Measurements from ENCODE around the gene MSI1. TPM values are rescaled to one million over a fixed set of nuclear protein-coding genes. Genes with fewer than 3 reads are reported as not detected.

MSI1 gene
- total RNA-seq, 1 donor from 2014 or later = 1.3 TPM

DNA sequence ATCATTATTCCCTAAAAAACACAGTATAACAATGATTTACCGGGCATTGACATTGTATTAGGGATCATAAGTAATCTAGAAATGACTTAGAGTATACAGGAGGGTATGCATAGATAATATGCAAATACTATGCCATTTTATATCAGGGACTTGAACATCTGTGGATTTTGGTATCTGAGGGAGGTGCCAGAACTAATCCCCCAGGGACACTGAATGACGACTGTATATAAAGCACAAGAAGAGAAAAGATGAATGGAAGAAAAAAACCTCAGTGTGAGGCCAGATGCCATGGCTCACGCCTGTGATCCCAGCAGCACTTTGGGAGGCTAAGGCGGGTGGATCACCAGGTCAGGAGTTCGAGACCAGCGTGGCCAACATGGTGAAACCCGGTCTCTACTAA lies 43.5 kb upstream of the MSI1 start:
- Mint-ChIP-seq H3K4me1 (ENCODE audit: unreplicated experiment) (no peaks in the 10 kb centered on the region), H3K9me3 (ENCODE audit: unreplicated experiment) (no peaks in the 10 kb centered on the region), H3K4me3 (ENCODE audit: unreplicated experiment) (no peak overlapping the region), H3K27me3 (ENCODE audit: unreplicated experiment) (no peaks in the 10 kb centered on the region), H3K36me3 (ENCODE audit: unreplicated experiment) (no peaks in the 10 kb centered on the region), H3K27ac (ENCODE audit: unreplicated experiment) (no peak overlapping the region)
- DNase-seq (ENCODE audit: extremely low spot score, unreplicated experiment) = no peak
- TF ChIP-seq, protein P1, sequence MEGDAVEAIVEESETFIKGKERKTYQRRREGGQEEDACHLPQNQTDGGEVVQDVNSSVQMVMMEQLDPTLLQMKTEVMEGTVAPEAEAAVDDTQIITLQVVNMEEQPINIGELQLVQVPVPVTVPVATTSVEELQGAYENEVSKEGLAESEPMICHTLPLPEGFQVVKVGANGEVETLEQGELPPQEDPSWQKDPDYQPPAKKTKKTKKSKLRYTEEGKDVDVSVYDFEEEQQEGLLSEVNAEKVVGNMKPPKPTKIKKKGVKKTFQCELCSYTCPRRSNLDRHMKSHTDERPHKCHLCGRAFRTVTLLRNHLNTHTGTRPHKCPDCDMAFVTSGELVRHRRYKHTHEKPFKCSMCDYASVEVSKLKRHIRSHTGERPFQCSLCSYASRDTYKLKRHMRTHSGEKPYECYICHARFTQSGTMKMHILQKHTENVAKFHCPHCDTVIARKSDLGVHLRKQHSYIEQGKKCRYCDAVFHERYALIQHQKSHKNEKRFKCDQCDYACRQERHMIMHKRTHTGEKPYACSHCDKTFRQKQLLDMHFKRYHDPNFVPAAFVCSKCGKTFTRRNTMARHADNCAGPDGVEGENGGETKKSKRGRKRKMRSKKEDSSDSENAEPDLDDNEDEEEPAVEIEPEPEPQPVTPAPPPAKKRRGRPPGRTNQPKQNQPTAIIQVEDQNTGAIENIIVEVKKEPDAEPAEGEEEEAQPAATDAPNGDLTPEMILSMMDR (IDR thresholded peaks at IDR 0.05) = no peak

DNA sequence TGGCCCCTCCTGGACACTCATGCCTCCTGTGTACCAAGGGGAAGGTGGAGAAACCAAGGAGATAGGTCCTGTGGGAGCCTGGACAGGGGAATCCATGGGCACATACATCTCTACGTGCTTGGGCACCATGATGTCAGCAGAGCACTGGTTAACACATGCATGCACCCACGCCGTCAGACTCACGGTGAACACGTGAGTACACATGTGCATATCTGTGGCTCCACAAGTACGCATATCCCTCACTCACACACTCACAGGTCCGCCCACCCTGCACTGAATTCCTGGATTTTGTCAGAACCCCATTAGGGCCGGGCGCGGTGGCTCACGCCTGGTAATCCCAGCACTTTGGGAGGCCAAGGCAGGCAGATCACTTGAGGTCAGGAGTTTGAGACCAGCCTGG lies 39.8 kb upstream of the MSI1 start:
- H3K27ac Mint-ChIP-seq (ENCODE audit: unreplicated experiment) = no peak overlapping the region
- H3K36me3 Mint-ChIP-seq (ENCODE audit: unreplicated experiment) = no peaks in the 10 kb centered on the region
- no peaks in the 10 kb centered on the region for H3K4me1 Mint-ChIP-seq (ENCODE audit: unreplicated experiment)
- H3K4me3 Mint-ChIP-seq (ENCODE audit: unreplicated experiment) = no peak overlapping the region
- H3K27me3 Mint-ChIP-seq (ENCODE audit: unreplicated experiment) = no peaks in the 10 kb centered on the region
- TF ChIP-seq, protein P1 (IDR thresholded peaks at IDR 0.05) = no peak
- DNase-seq (ENCODE audit: extremely low spot score, unreplicated experiment) = no peak
- no peaks in the 10 kb centered on the region for H3K9me3 Mint-ChIP-seq (ENCODE audit: unreplicated experiment)

DNA sequence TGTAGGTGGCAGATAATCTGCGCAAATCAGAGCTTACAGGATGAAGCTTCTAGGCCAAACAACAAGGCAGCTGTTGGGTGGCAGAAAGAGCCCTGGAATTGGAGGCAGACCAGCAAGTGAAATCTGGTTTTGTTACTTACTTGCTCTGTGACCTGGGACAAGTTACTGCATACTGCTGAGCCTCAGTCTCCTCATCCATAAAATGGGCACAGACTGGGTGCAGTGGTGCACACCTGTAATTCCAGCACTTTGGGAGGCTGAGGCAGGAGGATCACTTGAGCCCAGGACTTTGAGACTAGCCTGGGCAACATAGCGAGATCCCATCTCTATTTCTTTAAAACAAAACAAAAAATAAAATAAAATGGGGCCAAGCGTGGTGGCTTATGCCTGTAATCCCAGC lies 37.6 kb upstream of the MSI1 start:
- no peak for DNase-seq (ENCODE audit: extremely low spot score, unreplicated experiment)
- TF ChIP-seq, protein P1 (IDR thresholded peaks at IDR 0.05) = no peak
- no peaks in the 10 kb centered on the region for H3K9me3 Mint-ChIP-seq (ENCODE audit: unreplicated experiment)
- H3K27ac Mint-ChIP-seq (ENCODE audit: unreplicated experiment) = no peak overlapping the region
- H3K4me1 Mint-ChIP-seq (ENCODE audit: unreplicated experiment) = peaks cover 9% of the 10 kb centered on the region
- no peak overlapping the region for H3K4me3 Mint-ChIP-seq (ENCODE audit: unreplicated experiment)
- H3K36me3 Mint-ChIP-seq (ENCODE audit: unreplicated experiment) = no peaks in the 10 kb centered on the region
- H3K27me3 Mint-ChIP-seq (ENCODE audit: unreplicated experiment) = peaks cover 4% of the 10 kb centered on the region

DNA sequence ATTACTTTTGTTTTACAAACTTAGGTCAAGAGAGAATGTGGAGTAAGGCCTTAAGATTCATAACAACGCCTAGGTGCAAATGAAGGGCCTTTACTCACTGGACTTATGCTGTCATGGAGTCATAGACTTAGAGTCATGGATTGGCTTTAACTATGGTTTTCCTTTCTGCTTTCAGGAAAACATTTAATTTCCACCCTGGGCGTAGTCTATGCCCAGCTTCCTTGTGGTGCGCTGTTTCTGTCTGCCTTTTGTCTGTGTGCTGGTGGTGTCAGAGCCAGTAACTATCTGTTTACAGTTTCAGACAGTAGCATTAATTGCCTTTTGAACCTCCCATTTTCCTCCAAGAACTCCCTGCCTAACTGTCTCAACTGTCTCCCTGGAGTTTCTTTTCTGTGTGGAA lies 37.1 kb upstream of the MSI1 start:
- H3K36me3 Mint-ChIP-seq (ENCODE audit: unreplicated experiment) = no peaks in the 10 kb centered on the region
- peaks cover 9% of the 10 kb centered on the region for H3K4me1 Mint-ChIP-seq (ENCODE audit: unreplicated experiment)
- DNase-seq (ENCODE audit: extremely low spot score, unreplicated experiment) = no peak
- H3K27me3 Mint-ChIP-seq (ENCODE audit: unreplicated experiment) = peaks cover 4% of the 10 kb centered on the region
- no peak overlapping the region for H3K27ac Mint-ChIP-seq (ENCODE audit: unreplicated experiment)
- H3K4me3 Mint-ChIP-seq (ENCODE audit: unreplicated experiment) = no peak overlapping the region
- TF ChIP-seq, protein P1 (IDR thresholded peaks at IDR 0.05) = no peak
- H3K9me3 Mint-ChIP-seq (ENCODE audit: unreplicated experiment) = no peaks in the 10 kb centered on the region

DNA sequence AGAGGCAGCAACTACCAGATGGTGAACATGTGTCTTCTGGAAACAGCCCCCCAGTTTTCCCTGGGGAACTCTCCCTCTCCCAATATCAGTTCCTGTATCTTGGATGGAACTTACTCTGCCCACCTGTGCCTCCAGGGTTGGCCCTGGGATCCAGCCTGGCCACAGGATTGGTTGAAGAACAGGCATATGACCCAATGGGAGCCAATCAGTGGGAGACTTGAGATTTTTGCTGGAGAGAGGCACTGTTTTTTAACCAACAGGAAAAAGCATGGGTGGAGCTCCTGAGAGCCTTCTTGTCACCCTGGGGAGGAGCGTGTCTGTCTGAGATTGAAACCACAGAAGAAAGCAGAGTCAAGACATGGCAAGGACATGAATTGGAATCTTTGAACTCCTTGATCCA lies 35.3 kb upstream of the MSI1 start:
- Mint-ChIP-seq H3K9me3 (ENCODE audit: unreplicated experiment) (no peaks in the 10 kb centered on the region), H3K4me1 (ENCODE audit: unreplicated experiment) (peaks cover 10% of the 10 kb centered on the region), H3K27ac (ENCODE audit: unreplicated experiment) (no peak overlapping the region), H3K4me3 (ENCODE audit: unreplicated experiment) (no peak overlapping the region), H3K27me3 (ENCODE audit: unreplicated experiment) (peaks cover 7% of the 10 kb centered on the region), H3K36me3 (ENCODE audit: unreplicated experiment) (no peaks in the 10 kb centered on the region)
- TF ChIP-seq, protein P1 (IDR thresholded peaks at IDR 0.05) = no peak
- no peak for DNase-seq (ENCODE audit: extremely low spot score, unreplicated experiment)

All from osteocyte (in vitro differentiated cells).